GM06990 (cell line): ENCODE results near the gene CD99.
"Not testable (repeated sequence)": the region's sequence is repeated elsewhere in the genome, so short reads cannot be mapped to it uniquely, and the experiment has no call there.

ENCODE experiments used
- DNase-seq: peaks from one replicate; pipeline ENCODE4 v3.0.0-alpha.2; 2011; ENCODE audit not compliant: insufficient read length; ENCODE audit errors: extremely low read depth
- H3K27me3 ChIP-seq: replicated peaks from 2 replicates; pipeline ENCODE4 v1.6.0; 2011; ENCODE audit warnings: low read length; ENCODE audit not compliant: control insufficient read depth, insufficient read depth
- H3K36me3 ChIP-seq: 2 replicates; pipeline ENCODE4 v1.5.1; 2011; ENCODE audit warnings: low read length; ENCODE audit not compliant: control insufficient read depth, insufficient read depth
- H3K4me3 ChIP-seq: replicated peaks from 2 replicates; pipeline ENCODE4 v1.5.1; 2011; ENCODE audit warnings: low read depth, mild to moderate bottlenecking, control low read depth, low read length
- CTCF ChIP-seq: IDR thresholded peaks from 2 replicates; pipeline ENCODE4 v1.5.1; 2011; ENCODE audit warnings: low read length, control low read depth, mild to moderate bottlenecking, inconsistent platforms; ENCODE audit not compliant: insufficient read depth, poor library complexity, severe bottlenecking

Gene CD99

GRCh38 chrX:2748171-2748814, 57.2 kb downstream of the CD99 start:
- Histone ChIP-seq H3K36me3 (no peaks in the 10 kb centered on the region), H3K27me3 (no peaks in the 10 kb centered on the region), H3K4me3 (no peak overlapping the region)
- TF ChIP-seq CTCF, result no peak
- DNase-seq, result no peak

GRCh38 chrX:2748815-2749188, 57.7 kb downstream of the CD99 start:
- no peak for DNase-seq
- Histone ChIP-seq H3K4me3 (no peak overlapping the region), H3K27me3 (no peaks in the 10 kb centered on the region), H3K36me3 (no peaks in the 10 kb centered on the region)
- no peak for TF ChIP-seq CTCF

GRCh38 chrX:2751291-2751690, 60.2 kb downstream of the CD99 start:
- TF ChIP-seq CTCF, result no peak
- Histone ChIP-seq H3K36me3 (no peaks in the 10 kb centered on the region), H3K4me3 (no peak overlapping the region), H3K27me3 (no peaks in the 10 kb centered on the region)
- DNase-seq, result no peak

- DNase-seq, H3K36me3 ChIP-seq, H3K4me3 ChIP-seq, H3K27me3 ChIP-seq: not testable (repeated sequence)
Measured at GRCh38 chrX:2751874-2752300, 60.8 kb downstream of the CD99 start, which contains the start of gene XG. Gene XG, plus strand, starts transcription at chrX:2752040. Its CDS starts 235 bp downstream, at chrX:2752275.

GRCh38 chrX:2752441-2752840, 61.3 kb downstream of the CD99 start:
- H3K4me3 ChIP-seq, H3K27me3 ChIP-seq, DNase-seq, H3K36me3 ChIP-seq: not testable (repeated sequence)

GRCh38 chrX:2755163-2755715, 64.1 kb downstream of the CD99 start:
- not testable (repeated sequence) for H3K4me3 ChIP-seq, DNase-seq, H3K36me3 ChIP-seq, H3K27me3 ChIP-seq

GRCh38 chrX:2756548-2756947, 65.5 kb downstream of the CD99 start:
- Histone ChIP-seq H3K4me3 (no peak overlapping the region), H3K27me3 (no peaks in the 10 kb centered on the region), H3K36me3 (no peaks in the 10 kb centered on the region)
- TF ChIP-seq CTCF, result no peak
- DNase-seq, result no peak
